ENCODE measurements around the gene FMNL2.
"Not testable (repeated sequence)": the region's sequence is repeated elsewhere in the genome, so short reads cannot be mapped to it uniquely, and the experiment has no call there.

Gene FMNL2

GRCh38 chr2:152376385-152376784, 41.4 kb downstream of the FMNL2 start:
- no peak for DNase-seq (ENCODE audit: low spot score)

- DNase-seq (ENCODE audit: low spot score) = no peak
Observed at GRCh38 chr2:152376968-152377367, 42.0 kb downstream of the FMNL2 start.

- no peak for DNase-seq (ENCODE audit: low spot score)
Observed at GRCh38 chr2:152379089-152379488, 44.1 kb downstream of the FMNL2 start.

GRCh38 chr2:152380261-152381055, 45.5 kb downstream of the FMNL2 start:
- DNase-seq (ENCODE audit: low spot score) = no peak

- no peak for DNase-seq (ENCODE audit: low spot score)
Observed at GRCh38 chr2:152383702-152384101, 48.7 kb downstream of the FMNL2 start.

- no peak for DNase-seq (ENCODE audit: low spot score)
Observed at GRCh38 chr2:152384992-152385391, 50.0 kb downstream of the FMNL2 start.

- no peak for DNase-seq (ENCODE audit: low spot score)
Observed at GRCh38 chr2:152385650-152386049, 50.7 kb downstream of the FMNL2 start.

- no peak for DNase-seq (ENCODE audit: low spot score)
Observed at GRCh38 chr2:152386266-152386665, 51.3 kb downstream of the FMNL2 start.

- DNase-seq (ENCODE audit: low spot score) = no peak
Observed at GRCh38 chr2:152387041-152387440, 52.1 kb downstream of the FMNL2 start.

GRCh38 chr2:152388269-152388668, 53.3 kb downstream of the FMNL2 start:
- DNase-seq (ENCODE audit: low spot score) = not testable (repeated sequence)

GRCh38 chr2:152389483-152389882, 54.5 kb downstream of the FMNL2 start:
- no peak for DNase-seq (ENCODE audit: low spot score)

GRCh38 chr2:152390837-152391236, 55.9 kb downstream of the FMNL2 start:
- DNase-seq (ENCODE audit: low spot score) = no peak

GRCh38 chr2:152391318-152391717, 56.3 kb downstream of the FMNL2 start:
- no peak for DNase-seq (ENCODE audit: low spot score)

GRCh38 chr2:152393377-152393776, 58.4 kb downstream of the FMNL2 start:
- no peak for DNase-seq (ENCODE audit: low spot score)

- DNase-seq (ENCODE audit: low spot score) = no peak
Observed at GRCh38 chr2:152394326-152394725, 59.4 kb downstream of the FMNL2 start.

GRCh38 chr2:152395103-152395502, 60.1 kb downstream of the FMNL2 start:
- no peak for DNase-seq (ENCODE audit: low spot score)

GRCh38 chr2:152395572-152395971, 60.6 kb downstream of the FMNL2 start:
- no peak for DNase-seq (ENCODE audit: low spot score)

- DNase-seq (ENCODE audit: low spot score) = no peak
Observed at GRCh38 chr2:152396051-152396511, 61.1 kb downstream of the FMNL2 start.

GRCh38 chr2:152396763-152397162, 61.8 kb downstream of the FMNL2 start:
- DNase-seq (ENCODE audit: low spot score) = no peak

GRCh38 chr2:152399003-152399402, 64.0 kb downstream of the FMNL2 start:
- DNase-seq (ENCODE audit: low spot score) = no peak

- no peak for DNase-seq (ENCODE audit: low spot score)
Observed at GRCh38 chr2:152400607-152401214, 65.7 kb downstream of the FMNL2 start.

GRCh38 chr2:152402780-152403759, 68.1 kb downstream of the FMNL2 start:
- DNase-seq (ENCODE audit: low spot score) = no peak
